SW480 (cell line): Measurements from ENCODE around the gene GRK6.
A peak's percentile ranks its signal among the peaks of the same experiment; 100 is the strongest.
"Not testable (repeated sequence)": the region's sequence is repeated elsewhere in the genome, so short reads cannot be mapped to it uniquely, and the experiment has no call there.

Experiments used
- DNase-seq: peaks from one replicate; pipeline ENCODE4 v3.0.0-alpha.2; 2016; ENCODE audit warnings: low spot score

The GRK6 gene

DNA sequence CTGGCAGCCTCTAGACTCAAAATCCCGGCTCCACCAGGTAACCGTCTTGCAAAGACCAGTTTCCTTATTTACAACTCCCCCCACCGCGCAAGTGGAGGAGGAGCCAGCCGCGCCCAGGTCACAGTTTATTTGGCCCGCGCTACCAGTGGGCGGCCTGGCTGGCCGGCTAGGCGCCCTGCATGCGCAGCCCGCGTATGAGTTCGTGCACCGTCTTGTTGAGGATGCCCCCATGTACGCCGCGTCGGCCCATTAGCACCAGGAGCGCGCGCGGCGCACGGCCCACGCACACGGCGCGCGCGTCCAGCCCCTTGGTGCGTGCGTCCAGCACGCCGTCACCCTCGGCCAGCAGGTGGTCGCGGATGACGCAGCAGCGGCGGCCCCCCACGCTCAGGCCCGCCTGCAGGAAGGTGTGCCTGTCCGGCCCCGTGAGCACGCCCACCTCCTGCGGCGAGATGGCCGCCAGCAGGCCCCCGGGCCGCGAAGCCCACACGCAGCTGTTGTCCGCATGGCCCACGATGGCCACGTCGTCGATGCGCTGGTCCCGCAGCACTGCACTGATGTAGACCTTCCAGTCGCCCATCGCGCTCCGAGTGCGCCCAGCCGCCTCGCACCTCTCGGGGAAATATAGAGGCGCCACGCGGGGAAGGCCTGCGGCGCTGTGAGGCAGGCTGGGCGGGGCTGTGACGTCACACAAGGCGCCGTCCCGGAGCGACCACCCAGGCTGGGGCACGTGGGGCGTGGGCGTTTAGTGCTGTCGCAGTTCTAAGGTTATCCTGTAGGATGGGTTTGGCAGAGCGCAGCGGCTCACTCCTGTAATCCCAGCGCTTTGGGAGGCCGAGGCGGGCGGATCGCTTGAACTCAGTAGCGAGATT lies 26.2 kb upstream of the GRK6 start, which contains the start of gene PFN3:
Gene PFN3 (minus strand): TSS at position 665 of the 872 bp plus-strand sequence. CDS start 85 bp downstream, at position 580.
- no peak for DNase-seq

DNA sequence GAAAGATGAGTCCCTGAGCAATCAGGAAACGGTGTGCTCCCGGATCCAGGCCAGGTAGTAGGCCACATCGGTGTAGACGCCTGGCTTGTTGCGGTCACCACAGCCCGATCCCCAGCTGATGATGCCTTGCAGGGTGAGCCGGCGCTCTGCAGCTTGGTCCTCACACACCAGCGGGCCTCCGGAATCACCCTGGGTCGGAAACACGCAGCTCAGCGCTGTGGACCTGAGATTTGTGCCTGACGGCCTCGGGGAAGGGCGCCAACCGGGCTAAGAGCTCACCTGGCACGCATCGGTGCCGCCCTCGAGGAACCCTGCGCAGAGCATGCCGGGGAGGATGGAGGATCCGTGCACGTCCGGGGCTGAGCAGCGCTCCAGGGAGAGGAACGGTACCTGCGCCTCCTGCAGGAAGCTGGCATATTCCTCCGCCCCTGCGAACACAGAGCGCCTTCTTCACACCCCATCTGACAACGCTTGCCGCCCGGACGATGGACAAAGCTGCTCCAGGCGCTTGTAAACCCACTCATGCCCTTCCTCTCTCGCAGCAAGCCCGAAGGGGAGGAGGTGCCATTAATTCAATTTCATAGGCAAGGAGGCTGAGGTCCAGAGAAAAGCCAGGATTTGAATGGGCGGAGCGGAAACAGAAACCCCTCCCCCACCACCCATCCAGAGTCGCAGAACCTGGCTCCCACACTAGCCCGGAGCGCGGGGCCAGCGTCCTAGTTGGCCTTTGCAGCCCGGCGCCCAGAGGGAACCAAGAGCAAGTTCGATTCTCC lies 24.0 kb upstream of the GRK6 start:
- DNase-seq, result peak; percentile 95

DNA sequence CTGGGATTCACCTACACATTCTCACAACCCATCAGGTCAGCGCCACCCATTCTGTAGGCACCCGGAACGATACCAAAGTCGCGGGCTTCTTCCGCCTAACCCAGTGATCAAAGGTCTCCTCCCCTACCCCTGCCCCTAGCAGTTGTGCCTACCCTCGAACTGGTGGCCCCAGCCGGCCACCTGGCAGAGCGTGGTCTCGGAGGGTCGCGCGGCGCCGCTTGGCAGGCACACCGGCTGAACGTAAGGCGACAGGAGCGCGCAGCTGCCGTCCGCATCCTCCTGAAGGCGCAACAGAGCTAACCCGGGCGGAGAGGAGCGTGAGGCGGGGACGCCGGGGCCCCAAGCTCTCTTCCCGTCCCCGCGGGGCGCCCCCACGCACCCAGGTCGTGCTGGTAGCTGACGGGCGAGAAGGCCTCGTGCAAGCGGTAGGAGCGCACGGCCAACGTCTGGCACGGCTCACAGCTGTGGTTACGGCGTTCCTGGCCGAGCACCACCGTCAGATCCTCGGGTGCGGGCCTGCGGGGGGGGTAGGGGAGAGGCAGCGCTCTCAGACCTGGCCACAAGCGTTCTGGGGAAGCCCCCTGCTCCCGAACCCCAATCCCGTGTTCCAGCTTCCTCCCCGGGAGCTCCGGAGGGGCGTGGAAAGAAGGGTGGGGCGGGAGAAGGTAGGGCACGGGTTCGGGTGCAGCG lies 23.2 kb upstream of the GRK6 start:
- peak; percentile 60 for DNase-seq

DNA sequence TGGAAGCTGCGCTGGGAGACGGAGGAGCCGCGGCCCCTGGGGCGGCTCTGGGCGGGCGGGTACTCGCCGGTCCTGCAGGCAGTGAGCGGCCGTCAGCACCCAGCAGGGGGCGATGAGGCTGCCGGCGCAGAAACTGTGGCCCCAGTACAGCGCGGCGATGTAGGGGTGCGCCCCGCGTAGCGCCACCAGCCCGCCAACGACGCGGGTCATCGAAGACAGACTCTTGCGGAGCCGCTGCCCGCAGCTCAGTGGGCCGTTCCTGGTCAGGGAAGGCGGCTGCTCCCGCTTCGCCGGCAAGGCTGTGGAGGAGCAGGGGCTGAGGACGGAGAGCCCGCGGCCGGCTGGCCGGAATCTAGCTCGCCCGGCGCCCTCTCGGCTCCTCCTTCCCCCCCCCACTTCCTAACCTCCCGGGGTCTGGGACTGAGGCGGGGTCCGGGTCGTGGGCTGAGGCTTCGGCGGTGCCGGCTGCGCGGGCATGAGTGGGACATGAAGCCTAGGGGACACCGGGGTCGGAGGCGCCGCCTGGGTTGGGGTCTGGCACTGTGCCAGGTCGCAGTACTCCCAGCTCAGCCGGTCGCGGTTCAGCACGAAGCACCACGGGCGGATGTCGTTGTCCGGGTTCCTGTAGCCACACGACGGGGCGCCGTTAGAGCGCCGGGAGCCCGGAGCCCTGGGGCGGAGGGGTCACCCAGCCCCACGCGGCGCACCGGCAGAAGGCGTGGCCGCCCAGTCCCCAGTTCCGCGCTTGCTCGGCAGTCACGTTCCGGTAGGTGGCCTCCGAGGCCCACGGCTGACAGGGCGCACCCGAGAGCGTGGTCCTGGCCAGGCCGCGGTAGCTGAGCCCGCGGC lies 22.5 kb upstream of the GRK6 start:
- peak; percentile 93 for DNase-seq

DNA sequence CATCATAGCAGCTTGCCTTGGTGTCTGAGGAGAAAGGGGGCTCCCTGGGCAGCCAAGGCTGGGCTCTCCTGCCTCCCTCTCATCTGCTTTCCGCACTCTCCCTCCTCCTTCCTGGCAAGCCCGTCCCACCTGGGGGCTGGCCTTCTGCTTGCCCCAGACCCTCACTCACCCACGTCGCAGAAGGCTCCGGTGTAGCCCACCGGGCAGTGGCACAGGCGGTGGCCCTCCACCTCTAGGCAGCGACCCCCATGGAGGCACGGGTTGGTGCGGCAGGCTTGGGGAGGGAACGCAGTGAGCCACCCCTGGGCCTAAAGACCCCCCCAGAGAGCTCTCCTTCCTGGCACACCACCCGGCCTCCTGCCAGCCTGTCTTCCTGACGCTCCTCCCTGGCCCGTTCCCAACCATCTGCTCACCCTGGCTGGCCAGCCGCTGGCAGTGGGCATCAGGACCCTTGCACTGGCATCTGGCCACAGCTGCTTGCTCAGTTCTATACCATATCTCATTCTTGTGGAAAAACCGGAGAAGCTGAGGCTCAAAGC lies 21.8 kb upstream of the GRK6 start:
- no peak for DNase-seq

DNA sequence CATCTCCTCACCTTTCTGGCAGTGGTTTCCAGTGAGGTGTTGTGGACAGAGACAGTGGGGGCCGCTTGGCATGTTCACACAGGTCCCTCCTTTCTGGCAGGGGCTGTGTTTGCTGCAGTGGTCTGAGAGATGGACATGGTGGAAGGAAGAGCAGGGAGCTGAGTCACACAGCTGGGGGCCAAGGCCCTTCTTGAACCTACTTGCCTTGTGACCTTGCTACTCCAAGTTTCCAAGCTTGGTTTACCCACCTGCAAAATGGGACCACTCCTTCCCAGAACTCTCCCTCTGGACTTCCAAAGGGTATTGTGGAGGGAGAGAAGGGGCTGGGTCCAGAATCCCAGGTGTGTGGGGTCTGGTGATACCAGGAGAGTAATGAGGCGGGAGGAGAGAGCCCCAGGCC lies 21.2 kb upstream of the GRK6 start:
- no peak for DNase-seq

DNA sequence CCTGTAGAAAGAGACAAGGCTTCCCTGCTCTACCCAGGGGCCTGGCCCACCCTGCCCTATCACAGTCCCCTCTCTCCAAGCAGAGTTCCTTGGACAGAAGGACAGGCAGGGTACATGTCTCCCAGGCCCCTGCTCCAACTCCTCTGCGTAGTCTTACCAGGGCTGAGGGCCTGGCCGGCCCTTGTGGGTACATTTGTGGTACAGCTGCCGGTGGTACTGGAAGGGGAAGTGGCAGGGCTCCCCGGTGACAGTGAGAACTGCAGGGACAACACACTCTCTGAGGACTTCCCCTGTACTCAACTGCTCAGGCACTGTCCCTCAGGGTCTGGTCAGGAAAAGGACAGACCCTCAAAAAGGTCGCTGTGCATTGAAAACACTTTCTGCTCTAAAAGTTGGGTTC lies 20.7 kb upstream of the GRK6 start:
- no peak for DNase-seq

DNA sequence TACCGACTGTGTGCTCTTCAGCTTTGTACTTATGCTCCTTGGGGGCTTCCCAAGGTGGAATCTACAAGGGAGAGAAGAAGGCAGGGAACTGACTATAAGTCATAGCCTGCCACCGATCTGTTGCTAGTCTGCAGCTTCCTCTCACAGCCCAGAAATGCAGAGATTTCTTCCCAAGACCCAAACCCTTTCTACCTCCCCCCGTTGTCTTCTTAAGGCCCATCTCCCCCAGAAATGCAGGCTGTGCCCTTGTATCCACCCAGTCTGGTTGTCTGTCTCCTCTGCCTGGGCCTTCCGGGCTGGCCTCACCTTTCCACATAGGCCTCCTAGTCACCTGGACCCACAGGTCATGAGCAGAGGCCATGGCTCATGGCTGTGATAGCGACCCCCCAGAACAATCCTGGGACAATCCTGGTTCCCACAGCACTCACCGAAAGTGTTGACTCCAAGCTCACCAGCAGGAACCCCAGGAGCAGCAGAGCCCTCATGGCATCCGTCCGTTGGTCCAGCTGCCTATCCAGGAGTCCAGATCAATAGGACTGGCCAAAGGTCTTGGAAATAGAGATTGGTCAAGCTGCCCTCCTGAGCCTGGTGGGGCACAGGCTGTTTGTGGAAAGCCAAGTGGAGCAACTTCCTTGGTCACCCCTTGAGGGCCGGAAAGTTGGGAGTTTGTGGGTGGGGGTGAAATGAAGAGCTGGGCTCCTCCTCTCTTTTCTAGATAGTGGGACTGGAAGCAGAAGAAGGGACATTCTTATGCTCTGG lies 17.3 kb upstream of the GRK6 start, which contains the start of gene F12:
Gene F12 (minus strand): TSS at position 522 of the 759 bp plus-strand sequence. CDS start 37 bp downstream, at position 485.
- no peak for DNase-seq

DNA sequence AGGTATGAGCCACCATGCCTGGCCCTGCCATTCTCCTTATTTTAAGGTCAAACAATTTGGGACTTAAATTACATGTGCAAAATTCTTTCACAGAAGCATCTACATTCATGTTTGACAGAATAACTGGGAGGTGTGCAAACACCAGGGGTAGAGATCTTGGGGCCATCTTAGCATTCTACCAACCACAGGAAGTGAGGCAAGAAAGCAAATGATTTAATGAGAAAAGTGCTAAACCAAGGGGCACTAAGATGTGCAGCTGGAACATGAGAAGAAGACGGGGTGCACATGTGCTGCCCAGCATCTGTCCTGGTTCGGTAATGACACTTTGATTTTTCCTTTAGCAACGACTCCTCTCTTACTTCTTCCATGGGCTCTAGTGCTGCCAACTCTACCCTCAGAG lies 15.9 kb upstream of the GRK6 start:
- no peak for DNase-seq

DNA sequence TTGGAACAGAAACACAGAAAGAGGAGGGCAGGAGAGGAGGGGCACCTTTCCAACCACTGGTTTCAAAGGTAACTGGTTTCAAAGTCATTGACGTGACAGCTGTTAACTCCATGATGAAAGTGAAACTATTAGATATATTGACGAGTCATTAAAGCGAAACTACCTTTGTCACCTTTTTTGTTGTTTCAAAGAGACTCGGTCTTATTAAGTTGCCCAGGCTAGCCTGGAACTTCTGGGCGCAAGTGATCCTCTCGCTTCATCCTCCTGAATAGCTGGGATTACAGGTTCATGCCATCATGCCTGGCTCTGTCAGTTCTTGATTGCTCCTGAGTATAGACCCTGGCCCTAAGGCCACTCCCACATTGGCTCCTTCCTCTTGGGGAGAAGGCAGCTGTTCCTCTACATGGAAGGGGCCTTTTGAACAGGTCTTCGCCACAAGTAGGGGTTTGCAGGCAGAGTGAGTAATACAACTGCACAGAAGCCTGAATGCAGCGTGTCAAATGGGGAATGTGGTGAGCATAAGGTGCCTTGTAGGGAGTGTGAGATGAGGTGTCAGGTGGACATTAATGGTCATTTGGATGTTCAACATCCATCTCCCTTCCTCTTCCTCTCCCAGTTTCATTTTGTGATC lies 13.8 kb upstream of the GRK6 start:
- DNase-seq, result no peak

DNA sequence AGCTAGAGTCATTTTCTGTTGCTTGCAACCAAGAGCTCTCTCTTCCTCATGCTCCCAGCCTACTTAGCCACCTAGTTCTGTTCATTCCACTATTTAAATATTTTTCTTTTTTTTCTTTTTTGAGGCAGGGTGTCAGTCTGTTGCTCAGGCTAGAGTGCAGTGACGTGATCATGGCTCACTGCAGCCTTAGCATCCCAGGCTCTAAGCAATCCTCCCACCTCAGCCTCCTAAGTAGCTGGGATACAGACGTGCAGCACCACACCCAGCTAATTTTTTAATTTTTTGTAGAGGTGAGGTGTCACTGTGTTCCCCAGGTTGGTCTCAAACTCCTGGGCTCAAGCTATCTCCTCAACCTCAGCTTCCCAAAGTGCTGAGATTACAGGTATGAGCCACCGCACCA lies 12.0 kb upstream of the GRK6 start:
- no peak for DNase-seq

DNA sequence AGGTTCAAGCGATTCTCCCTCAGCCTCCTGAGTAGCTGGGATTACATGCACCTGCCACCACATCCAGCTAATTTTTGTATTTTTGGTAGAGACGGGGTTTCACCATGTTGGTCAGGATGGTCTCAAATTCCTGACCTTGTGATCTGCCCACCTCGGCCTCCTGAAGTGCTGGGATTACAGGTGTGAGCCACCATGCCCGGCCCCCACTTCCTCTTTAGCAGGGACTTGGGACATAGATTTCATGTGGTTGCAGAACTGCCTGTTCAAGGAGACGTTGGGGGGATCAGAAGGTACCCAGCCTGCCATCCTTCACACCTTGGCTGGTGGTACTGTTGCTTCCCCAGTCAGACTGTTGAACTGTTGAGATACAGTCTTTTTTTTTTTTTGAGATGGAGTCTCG lies 9.4 kb upstream of the GRK6 start:
- not testable (repeated sequence) for DNase-seq

DNA sequence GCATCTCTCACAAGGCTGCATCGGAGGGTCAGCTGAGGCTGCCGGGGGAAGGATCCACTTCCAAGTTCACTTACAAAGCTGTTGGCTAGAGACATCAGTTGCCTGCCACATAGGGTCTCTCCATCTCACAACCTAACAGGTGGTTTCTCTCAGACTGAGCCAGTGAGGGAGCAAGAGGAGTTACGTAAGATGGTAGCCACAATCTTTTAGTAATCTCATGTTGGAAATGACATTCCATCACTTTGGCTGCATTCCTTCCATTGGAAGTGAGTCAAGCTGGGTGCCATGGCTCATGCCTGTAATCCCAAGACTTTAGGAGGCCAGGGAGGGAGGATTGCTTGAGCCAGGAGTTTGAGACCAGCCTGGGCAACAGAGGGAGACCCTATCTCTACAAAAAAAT lies 7.4 kb upstream of the GRK6 start:
- no peak for DNase-seq

DNA sequence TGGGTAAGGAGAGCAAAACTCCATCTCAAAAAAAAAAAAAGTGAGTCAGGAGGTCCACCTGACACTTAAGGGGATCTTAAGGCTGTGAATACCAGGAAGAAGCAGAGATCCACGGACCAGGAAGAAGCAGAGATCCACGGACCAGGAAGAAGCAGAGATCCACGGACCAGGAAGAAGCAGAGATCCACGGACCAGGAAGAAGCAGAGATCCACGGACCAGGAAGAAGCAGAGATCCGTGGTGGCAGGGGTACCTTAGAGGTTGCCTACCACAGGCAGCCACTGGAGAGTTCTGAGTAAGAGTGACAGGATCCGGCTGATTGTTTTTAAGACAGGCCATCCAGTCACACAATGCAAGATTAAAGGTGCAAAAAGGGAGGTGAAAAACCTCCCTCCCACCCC lies 6.0 kb upstream of the GRK6 start:
- not testable (repeated sequence) for DNase-seq

DNA sequence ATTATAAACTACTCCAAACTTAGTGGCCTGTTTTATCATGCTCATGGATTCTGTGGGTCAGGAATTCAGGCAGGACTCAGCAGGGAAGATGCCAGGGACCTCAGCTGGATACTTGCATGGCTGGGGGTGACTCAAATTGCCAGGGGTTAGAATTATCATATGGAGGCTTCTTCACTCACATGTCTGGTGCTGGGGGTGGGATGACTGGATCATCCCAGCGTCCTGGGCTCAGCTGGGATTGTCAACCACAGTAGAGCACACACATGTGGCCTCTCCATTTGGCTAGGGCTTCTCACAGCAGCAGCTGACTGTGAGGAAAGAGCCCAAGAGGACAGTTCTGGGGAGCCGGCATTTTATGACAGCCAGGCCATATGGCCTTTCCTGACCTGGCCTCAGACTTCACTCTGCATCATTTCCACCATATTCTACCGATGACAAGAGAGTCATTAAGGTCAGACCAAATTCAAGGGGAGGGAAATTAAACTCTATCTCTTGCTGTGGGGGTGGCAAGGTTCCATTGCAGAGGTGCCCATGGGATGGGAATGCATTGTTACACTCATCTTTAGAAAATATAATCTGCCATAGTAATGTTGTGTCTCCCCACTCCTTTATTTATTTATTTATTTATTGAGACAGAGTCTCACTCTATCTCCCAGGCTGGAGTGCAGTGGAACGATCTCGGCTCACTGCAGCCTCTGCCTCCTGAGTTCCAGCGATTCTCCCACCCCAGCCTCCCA lies 5.2 kb upstream of the GRK6 start:
- DNase-seq, result no peak

DNA sequence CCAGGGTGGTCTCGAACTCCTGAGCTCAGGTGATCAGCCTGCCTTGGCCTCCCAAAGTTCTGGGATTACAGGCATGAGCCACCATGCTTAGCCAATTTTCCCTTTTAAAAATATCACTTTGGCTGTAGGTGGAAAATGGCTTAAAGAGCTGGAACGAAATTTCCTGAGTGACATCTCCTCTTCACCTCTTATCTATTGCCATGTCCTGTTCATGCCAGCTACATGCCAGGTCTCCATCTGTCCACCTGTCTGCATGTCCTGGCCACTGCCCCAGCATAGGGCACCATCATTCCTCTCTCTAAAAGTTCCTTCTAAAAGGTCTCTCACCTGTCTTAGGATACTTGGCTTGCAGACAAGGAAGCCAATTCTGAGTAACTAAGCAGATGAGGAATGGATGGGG lies 2.8 kb upstream of the GRK6 start:
- no peak for DNase-seq

DNA sequence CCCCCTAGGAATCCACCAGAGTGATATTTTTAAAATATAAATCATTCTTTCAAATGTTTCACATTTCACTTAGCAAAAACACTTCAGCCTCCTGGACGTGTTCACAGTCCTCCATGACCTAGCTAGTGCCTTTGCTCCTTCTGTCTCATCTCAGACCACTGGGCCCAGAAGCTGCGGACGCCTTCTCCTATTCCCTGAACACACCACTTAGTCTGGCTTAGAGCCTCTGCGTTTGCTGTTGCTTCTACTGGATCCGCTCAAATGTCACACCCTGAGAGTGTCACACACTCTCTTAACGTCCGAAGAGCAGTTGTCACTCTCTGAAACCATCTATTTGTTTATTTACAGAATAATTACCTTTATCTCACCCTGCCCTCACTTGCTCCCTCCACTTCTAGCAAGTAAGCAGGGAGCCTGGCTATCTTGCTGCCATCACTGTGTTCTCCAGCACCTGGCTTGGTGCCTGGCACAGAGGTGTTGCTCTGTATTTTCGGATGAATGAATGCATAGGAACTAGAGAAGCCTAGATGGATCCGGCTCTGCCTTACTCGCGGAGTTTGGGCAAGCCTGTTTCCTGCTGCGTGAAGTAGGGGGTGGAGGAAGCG lies 1.2 kb upstream of the GRK6 start:
- DNase-seq, result no peak

DNA sequence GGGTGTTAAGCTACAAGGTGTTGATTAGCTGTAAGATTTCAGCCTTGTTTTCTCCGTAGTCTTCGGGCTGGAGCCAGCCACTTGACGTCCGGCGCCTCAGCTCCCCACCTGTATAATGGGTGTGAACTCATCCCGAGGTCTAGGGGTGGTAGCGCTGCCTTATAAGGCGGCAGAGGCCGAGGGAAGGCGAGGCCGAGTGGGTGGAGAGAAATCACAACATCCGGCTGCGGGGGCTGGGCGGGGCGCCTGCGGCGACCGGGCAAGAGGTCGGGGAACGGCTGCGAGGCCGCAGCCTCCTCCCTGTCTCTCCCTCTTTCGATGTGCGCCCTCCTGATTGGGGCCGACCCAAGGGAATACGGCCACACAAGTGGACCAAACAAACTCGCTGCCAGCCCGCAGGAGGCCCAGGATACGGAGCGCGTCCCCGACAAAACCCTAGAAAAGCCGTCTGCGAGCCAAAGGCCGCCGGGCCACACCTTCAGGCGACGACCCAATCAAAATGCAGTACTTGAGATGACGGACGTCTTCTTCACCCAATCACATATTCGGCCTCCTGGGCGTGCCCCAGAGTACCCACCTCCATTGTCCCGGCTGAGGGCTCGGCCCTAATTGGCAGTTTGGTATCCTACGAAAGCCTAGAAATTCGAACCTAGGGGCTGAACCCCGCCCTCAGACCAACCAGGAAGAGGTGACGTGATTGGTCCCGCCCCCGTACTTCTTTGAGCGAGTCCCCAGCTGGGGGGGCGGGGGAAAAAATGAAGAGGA lies 493 bp upstream of the GRK6 start:
- peak; percentile 100 for DNase-seq
